Hepatic stellate cell (primary cell): ENCODE results near the gene PHLPP2.
"Not testable (repeated sequence)": the region's sequence is repeated elsewhere in the genome, so short reads cannot be mapped to it uniquely, and the experiment has no call there.

Experiments
- DNase-seq: peaks from one replicate; pipeline ENCODE4 v3.0.0; 2011; ENCODE audit warnings: low spot score

PHLPP2 gene

GRCh38 chr16:71623597-71623996, 100.9 kb downstream of the PHLPP2 start:
- no peak for DNase-seq

- no peak for DNase-seq
Measured at GRCh38 chr16:71622088-71622487, 102.4 kb downstream of the PHLPP2 start.

- no peak for DNase-seq
Measured at GRCh38 chr16:71618429-71618828, 106.1 kb downstream of the PHLPP2 start.

- not testable (repeated sequence) for DNase-seq
Measured at GRCh38 chr16:71614956-71615355, 109.5 kb downstream of the PHLPP2 start.

- peak; percentile 85 for DNase-seq
Measured at GRCh38 chr16:71610936-71611871, 113.3 kb downstream of the PHLPP2 start.

- DNase-seq = no peak
Measured at GRCh38 chr16:71610447-71610846, 114.1 kb downstream of the PHLPP2 start.

GRCh38 chr16:71609066-71609465, 115.4 kb downstream of the PHLPP2 start:
- no peak for DNase-seq

- no peak for DNase-seq
Measured at GRCh38 chr16:71600822-71601221, 123.7 kb downstream of the PHLPP2 start.

- DNase-seq = not testable (repeated sequence)
Measured at GRCh38 chr16:71598426-71598825, 126.1 kb downstream of the PHLPP2 start.

GRCh38 chr16:71595340-71595826, 129.1 kb downstream of the PHLPP2 start:
- not testable (repeated sequence) for DNase-seq
